ENCODE results near the gene VOPP1.

Gene VOPP1

DNA sequence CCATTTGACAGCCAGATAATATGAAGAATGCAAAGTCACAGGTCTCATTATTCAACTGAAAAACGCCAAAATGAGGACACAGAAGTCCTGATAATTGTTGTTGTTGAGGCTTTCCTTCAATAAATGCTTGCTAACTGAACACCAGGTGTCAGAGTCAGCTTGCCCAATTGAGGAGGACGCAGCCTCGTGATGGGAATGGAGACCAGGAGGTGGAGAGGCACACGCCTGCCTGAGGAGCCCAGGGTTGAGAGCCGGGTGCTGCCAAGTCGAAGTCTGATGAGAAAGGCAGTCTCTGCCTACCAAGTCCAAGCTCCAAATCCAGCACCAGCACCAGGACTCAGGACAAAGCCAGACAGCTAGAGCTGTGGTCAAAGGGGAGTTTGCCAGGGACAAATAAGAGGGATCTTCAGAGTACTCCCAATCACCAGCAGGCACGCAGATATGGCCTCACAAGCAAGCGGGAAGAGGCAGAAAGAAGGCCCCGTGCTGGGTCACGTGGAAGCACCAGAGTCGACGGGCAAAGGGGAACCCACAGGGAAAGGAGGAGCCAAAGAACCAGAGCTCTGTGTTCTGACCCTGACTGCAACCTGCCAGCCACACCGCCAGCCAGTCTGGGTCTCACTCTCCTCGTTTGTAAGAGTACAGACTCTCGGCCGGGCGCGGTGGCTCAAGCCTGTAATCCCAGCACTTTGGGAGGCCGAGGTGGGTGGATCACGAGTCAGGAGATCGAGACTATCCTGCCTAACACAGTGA is 47.6 kb downstream of the VOPP1 start:
- no peak for DNase-seq (ENCODE audit: low read depth, low spot score)
- ChIA-PET CTCF (interaction anchor here (0.7 to 1.2 kb wide), 5 partner anchors 8 to 109 kb away, joined by 3 to 5 read pairs (median 3); no protein-coding TSS in a partner anchor), POLR2A (no interaction called here)
- TF ChIP-seq, protein P1, sequence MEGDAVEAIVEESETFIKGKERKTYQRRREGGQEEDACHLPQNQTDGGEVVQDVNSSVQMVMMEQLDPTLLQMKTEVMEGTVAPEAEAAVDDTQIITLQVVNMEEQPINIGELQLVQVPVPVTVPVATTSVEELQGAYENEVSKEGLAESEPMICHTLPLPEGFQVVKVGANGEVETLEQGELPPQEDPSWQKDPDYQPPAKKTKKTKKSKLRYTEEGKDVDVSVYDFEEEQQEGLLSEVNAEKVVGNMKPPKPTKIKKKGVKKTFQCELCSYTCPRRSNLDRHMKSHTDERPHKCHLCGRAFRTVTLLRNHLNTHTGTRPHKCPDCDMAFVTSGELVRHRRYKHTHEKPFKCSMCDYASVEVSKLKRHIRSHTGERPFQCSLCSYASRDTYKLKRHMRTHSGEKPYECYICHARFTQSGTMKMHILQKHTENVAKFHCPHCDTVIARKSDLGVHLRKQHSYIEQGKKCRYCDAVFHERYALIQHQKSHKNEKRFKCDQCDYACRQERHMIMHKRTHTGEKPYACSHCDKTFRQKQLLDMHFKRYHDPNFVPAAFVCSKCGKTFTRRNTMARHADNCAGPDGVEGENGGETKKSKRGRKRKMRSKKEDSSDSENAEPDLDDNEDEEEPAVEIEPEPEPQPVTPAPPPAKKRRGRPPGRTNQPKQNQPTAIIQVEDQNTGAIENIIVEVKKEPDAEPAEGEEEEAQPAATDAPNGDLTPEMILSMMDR (IDR thresholded peaks at IDR 0.05; ENCODE audit: insufficient read depth, low read length, missing control alignments): no peak
- H3K4me3 ChIP-seq (ENCODE audit: low read depth, low read length): no peak overlapping the region

DNA sequence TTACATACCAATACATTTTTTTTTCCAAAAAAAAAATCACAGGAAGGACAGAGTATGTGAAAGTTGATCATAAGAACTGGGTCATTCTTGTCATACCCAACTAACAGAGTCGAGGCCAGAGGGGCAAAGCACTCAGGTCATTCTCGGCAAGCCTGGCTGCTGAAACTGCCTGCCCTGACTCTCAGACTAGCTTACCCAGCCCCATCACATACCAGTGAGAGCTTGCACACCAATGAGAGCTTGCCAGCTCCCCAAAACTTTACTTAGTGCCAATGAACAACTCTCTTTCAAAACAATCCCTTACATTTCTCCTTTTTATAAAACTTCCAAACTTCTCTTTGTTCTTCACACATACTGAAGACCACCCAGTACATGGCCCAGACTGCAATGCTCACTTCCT is 48.9 kb downstream of the VOPP1 start:
- DNase-seq (ENCODE audit: low read depth, low spot score): no peak
- ChIA-PET POLR2A (no interaction called here), CTCF (interaction anchor here (1.0 to 1.2 kb wide), 2 partner anchors 10 to 108 kb away, joined by 3 to 5 read pairs; no protein-coding TSS in a partner anchor)
- no peak overlapping the region for H3K4me3 ChIP-seq (ENCODE audit: low read depth, low read length)
- TF ChIP-seq, protein P1 (IDR thresholded peaks at IDR 0.05; ENCODE audit: insufficient read depth, low read length, missing control alignments): no peak

DNA sequence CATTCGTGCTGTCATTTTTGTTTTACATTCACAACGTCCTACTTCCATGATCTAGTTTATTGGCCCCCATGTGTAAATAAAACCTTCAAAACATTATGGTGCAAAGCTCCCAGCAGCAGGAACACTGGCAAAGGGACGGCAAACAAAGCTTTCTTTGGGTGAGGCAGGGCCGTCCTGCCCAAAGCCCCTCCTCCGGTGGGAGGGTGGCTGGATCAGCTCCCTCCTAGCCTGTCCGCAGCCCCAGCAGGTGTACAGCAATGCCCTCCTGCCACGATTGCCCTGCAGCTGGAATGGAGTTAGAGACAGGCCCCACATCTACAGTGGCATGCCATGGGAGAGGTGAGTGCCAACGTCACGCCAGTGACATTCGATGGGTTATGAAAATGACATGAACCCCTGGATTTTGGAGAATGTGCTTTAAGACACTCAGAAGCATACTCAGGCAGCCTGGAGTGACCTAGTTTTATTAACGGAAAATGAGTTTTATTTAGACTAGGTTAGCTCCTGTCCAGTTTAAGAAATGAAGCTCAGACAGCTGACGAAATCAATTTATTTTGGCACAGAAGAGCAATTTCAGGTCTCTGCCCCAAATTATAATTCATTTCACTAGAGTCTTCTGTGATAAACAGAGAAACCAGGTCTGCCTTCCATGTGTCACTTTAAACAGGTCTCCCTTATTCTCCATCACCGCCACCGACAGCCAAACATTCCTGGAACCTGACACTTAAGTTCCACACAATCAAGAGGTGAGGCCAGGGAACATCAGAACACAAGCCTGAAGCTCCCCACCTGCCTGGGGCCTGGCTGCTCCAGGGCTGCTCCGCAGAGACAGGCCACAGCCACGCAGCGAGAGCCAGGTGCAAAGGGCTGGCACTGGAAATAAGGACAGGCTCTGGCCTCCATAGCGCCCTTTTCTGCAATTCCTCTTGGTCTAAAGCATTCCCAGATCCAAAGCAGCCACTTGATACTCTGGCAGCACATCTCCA is 50.1 kb downstream of the VOPP1 start:
- CTCF ChIA-PET: interaction anchor here (1.2 kb wide), 1 partner anchor 10 kb away, joined by 3 read pairs; no protein-coding TSS in a partner anchor
- TF ChIP-seq, protein P1 (IDR thresholded peaks at IDR 0.05; ENCODE audit: insufficient read depth, low read length, missing control alignments): no peak
- H3K4me3 ChIP-seq (ENCODE audit: low read depth, low read length): no peak overlapping the region
- POLR2A ChIA-PET: interaction anchor here (1.0 kb wide), 1 partner anchor 12 kb away, joined by 3 read pairs; no protein-coding TSS in a partner anchor
- DNase-seq (ENCODE audit: low read depth, low spot score): no peak

DNA sequence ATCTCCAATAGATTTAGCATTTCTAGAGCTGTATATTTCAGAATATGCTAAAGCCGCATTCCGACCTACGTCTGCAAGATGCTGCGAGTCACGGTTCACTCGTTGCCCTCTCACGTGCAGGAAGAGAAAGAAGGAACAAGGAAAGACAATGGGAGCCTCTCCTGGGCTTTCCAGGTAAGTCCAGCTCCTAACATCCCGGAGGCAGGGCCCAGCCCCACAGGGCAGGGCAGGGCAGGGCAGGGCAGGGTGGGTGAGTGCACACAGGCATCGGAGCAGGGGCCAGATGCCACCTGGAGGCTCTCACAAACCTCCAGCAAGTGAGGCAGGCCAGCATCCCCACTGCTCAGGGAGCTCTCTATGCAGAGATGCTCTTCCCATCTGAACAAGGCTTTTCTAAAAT is 50.8 kb downstream of the VOPP1 start:
- ChIA-PET POLR2A (interaction anchor here (1.0 kb wide), 1 partner anchor 12 kb away, joined by 3 read pairs; no protein-coding TSS in a partner anchor), CTCF (interaction anchor here (1.2 to 1.8 kb wide), 2 partner anchors 11 to 16 kb away, joined by 3 to 4 read pairs; no protein-coding TSS in a partner anchor)

DNA sequence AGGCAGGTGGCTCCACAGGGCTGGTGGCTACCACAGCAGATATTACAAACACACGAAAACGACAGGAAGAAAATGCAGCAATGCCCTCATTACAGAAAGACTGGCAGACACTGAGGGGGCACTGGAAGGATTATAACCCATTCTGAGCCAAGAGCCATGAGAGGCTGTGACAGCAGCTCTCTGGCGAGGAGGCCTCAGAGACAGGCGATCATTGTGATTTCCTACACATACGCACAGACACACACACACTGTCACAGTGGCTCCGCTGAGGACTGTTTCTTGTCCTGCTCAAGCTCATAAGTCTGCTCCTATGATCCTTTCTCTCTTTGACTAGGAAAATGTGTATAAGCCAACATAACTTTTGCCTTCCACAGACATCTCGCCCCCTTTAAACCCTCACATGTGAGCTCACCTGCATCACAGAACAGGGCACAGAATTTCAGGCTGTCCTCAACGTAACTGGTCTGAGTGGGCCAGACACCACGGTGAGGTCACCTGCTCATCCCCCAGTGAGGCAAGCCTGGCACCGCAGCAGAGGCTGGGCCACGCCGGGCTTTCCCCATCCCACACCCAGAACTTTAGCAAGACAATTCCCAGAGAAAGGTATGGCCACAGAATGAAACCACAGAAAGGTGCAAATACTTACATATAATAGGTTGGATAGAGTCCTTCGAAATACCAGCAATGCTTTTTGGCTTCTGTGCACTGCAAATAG is 51.7 kb downstream of the VOPP1 start:
- POLR2A ChIA-PET: no interaction called here

More for the DNA sequence above, 50.8 kb downstream of the VOPP1 start:
- TF ChIP-seq, protein P1 (IDR thresholded peaks at IDR 0.05; ENCODE audit: insufficient read depth, low read length, missing control alignments): no peak
- DNase-seq (ENCODE audit: low read depth, low spot score): no peak
- no peak overlapping the region for H3K4me3 ChIP-seq (ENCODE audit: low read depth, low read length)

More for the DNA sequence above, 51.7 kb downstream of the VOPP1 start:
- DNase-seq (ENCODE audit: low read depth, low spot score): no peak
- CTCF ChIA-PET: interaction anchor here (1.2 to 1.8 kb wide), 2 partner anchors 12 to 15 kb away, joined by 3 to 4 read pairs; no protein-coding TSS in a partner anchor
- no peak overlapping the region for H3K4me3 ChIP-seq (ENCODE audit: low read depth, low read length)
- TF ChIP-seq, protein P1 (IDR thresholded peaks at IDR 0.05; ENCODE audit: insufficient read depth, low read length, missing control alignments): no peak
